K562 (cell line): ENCODE results near the gene THEMIS. TPM values are rescaled to one million over a fixed set of nuclear protein-coding genes. Genes with fewer than 3 reads are reported as not detected.

Source experiments
- ATAC-seq: fragments of 200-7000 bp; cut with Tn5 transposase; 3 replicates; pipeline ENCODE4 v1.9.1; 2020; ENCODE audit warnings: moderate library complexity
- BruUV-seq: library from RNA; stranded (reverse); fragments of 400-500 nt; replicated peaks from 2 replicates; lab custom pipeline; 2021; lab: Mats Ljungman, UMichigan
- CTCF ChIA-PET: fragments of 300-600 bp; formaldehyde crosslinking; extraction: SDS; loops from one replicate; lab custom pipeline; 2021; ENCODE audit warnings: low intra/inter-chr PET ratio; lab: Yijun Ruan, JAX
- POLR2A ChIA-PET: fragments of 300-600, 350-650 bp; sonication (Branson Sonifier 250); formaldehyde crosslinking; extraction: SDS; loops from one replicate; lab custom pipeline; 2021; ENCODE audit warnings: antibody characterized with exemption, inconsistent platforms; lab: Yijun Ruan, JAX
- DNase-seq, 4 experiments: peaks; one replicate each; pipeline versions ENCODE4 v3.0.0 to v3.0.0-alpha.2; 2011 to 2018; ENCODE audit warnings: low spot score in 3 of 4, mixed read lengths in 3 of 4; ENCODE audit errors: extremely low read depth in 1 of 4
- FAIRE-seq: peaks from 2 replicates; lab custom pipeline; 2011; peaks lifted over from hg19 to GRCh38; lab: Jason Lieb, UNC
- H2AFZ ChIP-seq: 2 replicates; pipeline ENCODE4 v1.6.0; 2011; ENCODE audit warnings: low read depth, low read length, control low read depth, inconsistent platforms
- H3K27ac ChIP-seq: fragments of 200-600 bp; 3 replicates; pipeline ENCODE4 v1.8.0; 2011; ENCODE audit warnings: low read depth, mild to moderate bottlenecking, control low read depth, inconsistent platforms, low read length, moderate library complexity, mixed read lengths; ENCODE audit errors: extremely low read depth
- H3K27me3 ChIP-seq, 2 experiments: fragments of 300-600 bp in 1 of 2; 2 replicates in 1 of 2; 3 replicates in 1 of 2; pipeline versions ENCODE4 v1.6.0 to v1.8.0; 2011; ENCODE audit warnings: inconsistent platforms in 2 of 2, low read length in 2 of 2, mild to moderate bottlenecking in 1 of 2, mixed read lengths in 1 of 2, moderate library complexity in 1 of 2; ENCODE audit not compliant: control insufficient read depth in 2 of 2, insufficient read depth in 2 of 2
- H3K36me3 ChIP-seq: fragments of 300-600 bp; 3 replicates; pipeline ENCODE4 v1.8.0; 2011; ENCODE audit warnings: mild to moderate bottlenecking, low read length, inconsistent platforms; ENCODE audit not compliant: control insufficient read depth, insufficient read depth
- H3K4me1 ChIP-seq, 2 experiments: fragments of 200-600 bp in 1 of 2; replicated peaks in 1 of 2; 2 replicates in 1 of 2; 3 replicates in 1 of 2; pipeline versions ENCODE4 v1.5.1 to v1.8.0; 2011; ENCODE audit warnings: inconsistent platforms in 2 of 2, low read length in 2 of 2, mild to moderate bottlenecking in 1 of 2, mixed read lengths in 1 of 2, moderate library complexity in 1 of 2; ENCODE audit not compliant: control insufficient read depth in 2 of 2, insufficient read depth in 2 of 2
- H3K4me2 ChIP-seq: 2 replicates; pipeline ENCODE4 v1.6.1; 2011; ENCODE audit warnings: low read length, control low read depth, inconsistent platforms, mixed read lengths; ENCODE audit not compliant: insufficient read depth
- H3K4me3 ChIP-seq: fragments of 200-600 bp; sonication (generic), shearing (Covaris generic); 2 replicates; pipeline ENCODE4 v1.5.1; 2016; ENCODE audit warnings: control low read depth, inconsistent platforms
- H3K79me2 ChIP-seq: fragments of 200-600 bp; 3 replicates; pipeline ENCODE4 v1.8.0; 2011; ENCODE audit warnings: low read length, inconsistent platforms; ENCODE audit not compliant: control insufficient read depth, insufficient read depth
- H3K9ac ChIP-seq, 2 experiments: 2 replicates each; pipeline versions ENCODE4 v1.6.0 to v1.6.1; 2011; ENCODE audit warnings: low read depth in 2 of 2, low read length in 2 of 2, control low read depth in 1 of 2, inconsistent platforms in 1 of 2, mild to moderate bottlenecking in 1 of 2, mixed read lengths in 1 of 2; ENCODE audit not compliant: insufficient read depth in 1 of 2
- H3K9me1 ChIP-seq: one replicate; pipeline ENCODE4 v1.6.0; 2011; ENCODE audit warnings: inconsistent platforms, mild to moderate bottlenecking, low read length, moderate library complexity; ENCODE audit not compliant: control insufficient read depth, insufficient read depth
- H3K9me3 ChIP-seq: replicated peaks from 2 replicates; pipeline ENCODE4 v1.5.1; 2011; ENCODE audit warnings: low read depth, low read length, inconsistent platforms; ENCODE audit not compliant: control insufficient read depth, insufficient read depth
- H4K20me1 ChIP-seq: replicated peaks from 2 replicates; pipeline ENCODE4 v1.6.1; 2011; ENCODE audit warnings: low read length, inconsistent platforms, mixed read lengths; ENCODE audit not compliant: control insufficient read depth, insufficient read depth
- CHD1 ChIP-seq: fragments of 200-600 bp; sonication (generic); IDR thresholded peaks from one replicate; pipeline ENCODE4 v1.6.1; 2012; ENCODE audit warnings: mild to moderate bottlenecking, moderate library complexity, low read length, inconsistent platforms
- MAFF ChIP-seq: IDR thresholded peaks from 2 replicates; pipeline ENCODE4 v1.6.1; 2012; ENCODE audit warnings: low read length, improper control_type of control experiment
- NONO ChIP-seq, 2 experiments: fragments of 200-400 bp in 1 of 2; fragments of 450-650 bp in 1 of 2; formaldehyde crosslinking in 1 of 2; IDR thresholded peaks; 2 replicates each; pipeline ENCODE4 v1.6.1; 2017; ENCODE audit warnings: low read depth in 2 of 2, mild to moderate bottlenecking in 2 of 2, moderate library complexity in 2 of 2, low read length in 1 of 2
- PHF21A ChIP-seq: fragments of 450-650 bp; IDR thresholded peaks from 2 replicates; pipeline ENCODE4 v1.6.1; 2017; ENCODE audit warnings: low read depth, borderline replicate concordance
- ZNF436 ChIP-seq: fragments of 250-450, 450-650 bp; sonication (Bioruptor Pico); formaldehyde crosslinking; IDR thresholded peaks from 2 replicates; pipeline ENCODE4 v1.7.0; 2020; ENCODE audit warnings: mild to moderate bottlenecking
- in situ Hi-C: fragments of 300-500 bp; cut with MboI; formaldehyde crosslinking; loops from 4 replicates; pipeline ENCODE4 v1.15.0; 2018; ENCODE audit warnings: inconsistent platforms, mixed read lengths
- intact Hi-C: fragments of 100-400 bp; cut with micrococcal nuclease; formaldehyde crosslinking; loops from 2 replicates; pipeline ENCODE4 v1.14.2; 2022
- polyA plus RNA-seq, 8 experiments: library from polyadenylated mRNA; depleted of rRNA in 4 of 8; stranded (reverse) in 5 of 8; unstranded in 3 of 8; fragments of >200 nt; fragmentation: Nextera tagmentation in 2 of 8; fragmentation: Illumina TruSeq in 1 of 8; extraction: Ambion mirVana in 2 of 8; extraction: Trizol in 1 of 8; gene quantifications; 2 replicates each; pipeline versions ENCODE4 v1.2.1 to v1.2.3, GENCODE V29; 2011 to 2014; ENCODE audit warnings: inconsistent platforms in 1 of 8, missing spikeins in 1 of 8
- total RNA-seq, 7 experiments: library from RNA; depleted of rRNA in 6 of 7; stranded (reverse); fragments of >200 nt in 6 of 7; fragmentation: Illumina TruSeq in 2 of 7; extraction: Trizol in 2 of 7; gene quantifications; 2 replicates each; pipeline versions ENCODE4 v1.2.1 to v1.2.3, GENCODE V29; 2011 to 2021; ENCODE audit warnings: low replicate concordance in 1 of 7
- TF ChIP-seq, protein P1 (sequence below): fragments of 200-800 bp; sonication (Bioruptor generic); IDR thresholded peaks from 2 replicates; pipeline ENCODE4 v1.6.1; 2016; ENCODE audit warnings: missing genetic modification characterization, missing compliant biosample characterization
- TF ChIP-seq, protein P2 (sequence below): IDR thresholded peaks from 2 replicates; pipeline ENCODE4 v1.6.1; 2016; ENCODE audit warnings: missing genetic modification characterization, missing compliant biosample characterization
- TF ChIP-seq, protein P3 (sequence below): sonication (generic); formaldehyde crosslinking; IDR thresholded peaks from 2 replicates; pipeline ENCODE4 v1.8.0; 2022; ENCODE audit warnings: mild to moderate bottlenecking, missing genetic modification reagents
- TF ChIP-seq, protein P4 (sequence below): fragments of 250-450 bp; sonication (Bioruptor Pico); IDR thresholded peaks from 2 replicates; pipeline ENCODE4 v1.8.0; 2022; ENCODE audit warnings: moderate library complexity, mild to moderate bottlenecking, inconsistent platforms

THEMIS gene
- total and polyA plus RNA-seq, 9 of the 15 experiments (the other 6 are each of a cell fraction or from before 2014, with no cell fraction given), result 0.09 TPM; not detected in 8

DNA sequence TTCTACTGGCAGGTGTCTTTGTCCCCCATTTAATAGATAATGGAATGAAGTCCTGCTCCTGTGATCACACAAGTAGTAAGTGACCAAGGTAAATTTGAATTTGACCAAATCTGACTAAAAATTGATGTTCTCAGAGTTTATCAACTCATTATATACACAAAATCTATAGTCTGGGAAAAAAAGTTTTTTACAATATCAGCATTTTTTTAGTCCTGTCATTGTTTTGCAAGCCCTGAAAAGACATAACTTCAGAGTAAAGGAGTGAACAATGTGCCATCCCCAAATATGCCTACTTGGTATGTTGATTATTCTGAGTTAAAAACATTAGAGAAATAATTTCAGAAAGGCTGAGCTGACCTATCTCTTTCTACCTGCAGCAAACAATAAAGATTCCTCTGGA lies 209.7 kb downstream of the THEMIS start:
- CTCF ChIA-PET, result no interaction called here
- Histone ChIP-seq H3K9ac (no peak overlapping the region), H3K9me1 (no peaks in the 10 kb centered on the region), H3K79me2 (no peaks in the 10 kb centered on the region), H3K36me3 (no peaks in the 10 kb centered on the region), H3K4me2 (no peak overlapping the region), H4K20me1 (no peaks in the 10 kb centered on the region), H2AFZ (no peak overlapping the region), H3K27me3 (no peaks in the 10 kb centered on the region), H3K27ac (no peak overlapping the region), H3K4me3 (no peak overlapping the region), H3K4me1 (no peaks in the 10 kb centered on the region), H3K9me3 (no peaks in the 10 kb centered on the region)
- no TSS peak for BruUV-seq
- in situ Hi-C loops (no loop called here), intact Hi-C loops (no loop called here)
- no peak for FAIRE-seq
- ATAC-seq, result no peak
- DNase-seq, result no peak
- POLR2A ChIA-PET, result no interaction called here
- TF ChIP-seq MAFF, result peak; percentile 47; the same call in 1 of the 2 replicates
- TF ChIP-seq, protein P1, sequence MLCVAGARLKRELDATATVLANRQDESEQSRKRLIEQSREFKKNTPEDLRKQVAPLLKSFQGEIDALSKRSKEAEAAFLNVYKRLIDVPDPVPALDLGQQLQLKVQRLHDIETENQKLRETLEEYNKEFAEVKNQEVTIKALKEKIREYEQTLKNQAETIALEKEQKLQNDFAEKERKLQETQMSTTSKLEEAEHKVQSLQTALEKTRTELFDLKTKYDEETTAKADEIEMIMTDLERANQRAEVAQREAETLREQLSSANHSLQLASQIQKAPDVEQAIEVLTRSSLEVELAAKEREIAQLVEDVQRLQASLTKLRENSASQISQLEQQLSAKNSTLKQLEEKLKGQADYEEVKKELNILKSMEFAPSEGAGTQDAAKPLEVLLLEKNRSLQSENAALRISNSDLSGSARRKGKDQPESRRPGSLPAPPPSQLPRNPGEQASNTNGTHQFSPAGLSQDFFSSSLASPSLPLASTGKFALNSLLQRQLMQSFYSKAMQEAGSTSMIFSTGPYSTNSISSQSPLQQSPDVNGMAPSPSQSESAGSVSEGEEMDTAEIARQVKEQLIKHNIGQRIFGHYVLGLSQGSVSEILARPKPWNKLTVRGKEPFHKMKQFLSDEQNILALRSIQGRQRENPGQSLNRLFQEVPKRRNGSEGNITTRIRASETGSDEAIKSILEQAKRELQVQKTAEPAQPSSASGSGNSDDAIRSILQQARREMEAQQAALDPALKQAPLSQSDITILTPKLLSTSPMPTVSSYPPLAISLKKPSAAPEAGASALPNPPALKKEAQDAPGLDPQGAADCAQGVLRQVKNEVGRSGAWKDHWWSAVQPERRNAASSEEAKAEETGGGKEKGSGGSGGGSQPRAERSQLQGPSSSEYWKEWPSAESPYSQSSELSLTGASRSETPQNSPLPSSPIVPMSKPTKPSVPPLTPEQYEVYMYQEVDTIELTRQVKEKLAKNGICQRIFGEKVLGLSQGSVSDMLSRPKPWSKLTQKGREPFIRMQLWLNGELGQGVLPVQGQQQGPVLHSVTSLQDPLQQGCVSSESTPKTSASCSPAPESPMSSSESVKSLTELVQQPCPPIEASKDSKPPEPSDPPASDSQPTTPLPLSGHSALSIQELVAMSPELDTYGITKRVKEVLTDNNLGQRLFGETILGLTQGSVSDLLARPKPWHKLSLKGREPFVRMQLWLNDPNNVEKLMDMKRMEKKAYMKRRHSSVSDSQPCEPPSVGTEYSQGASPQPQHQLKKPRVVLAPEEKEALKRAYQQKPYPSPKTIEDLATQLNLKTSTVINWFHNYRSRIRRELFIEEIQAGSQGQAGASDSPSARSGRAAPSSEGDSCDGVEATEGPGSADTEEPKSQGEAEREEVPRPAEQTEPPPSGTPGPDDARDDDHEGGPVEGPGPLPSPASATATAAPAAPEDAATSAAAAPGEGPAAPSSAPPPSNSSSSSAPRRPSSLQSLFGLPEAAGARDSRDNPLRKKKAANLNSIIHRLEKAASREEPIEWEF (CRISPR knock-in tag), result no peak
- TF ChIP-seq, protein P2, sequence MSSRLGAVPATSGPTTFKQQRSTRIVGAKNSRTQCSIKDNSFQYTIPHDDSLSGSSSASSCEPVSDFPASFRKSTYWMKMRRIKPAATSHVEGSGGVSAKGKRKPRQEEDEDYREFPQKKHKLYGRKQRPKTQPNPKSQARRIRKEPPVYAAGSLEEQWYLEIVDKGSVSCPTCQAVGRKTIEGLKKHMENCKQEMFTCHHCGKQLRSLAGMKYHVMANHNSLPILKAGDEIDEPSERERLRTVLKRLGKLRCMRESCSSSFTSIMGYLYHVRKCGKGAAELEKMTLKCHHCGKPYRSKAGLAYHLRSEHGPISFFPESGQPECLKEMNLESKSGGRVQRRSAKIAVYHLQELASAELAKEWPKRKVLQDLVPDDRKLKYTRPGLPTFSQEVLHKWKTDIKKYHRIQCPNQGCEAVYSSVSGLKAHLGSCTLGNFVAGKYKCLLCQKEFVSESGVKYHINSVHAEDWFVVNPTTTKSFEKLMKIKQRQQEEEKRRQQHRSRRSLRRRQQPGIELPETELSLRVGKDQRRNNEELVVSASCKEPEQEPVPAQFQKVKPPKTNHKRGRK (tag), result no peak
- no peak for TF ChIP-seq NONO (IDR thresholded peaks at IDR 0.05; ENCODE audit: low read depth in 2 of 2, low read length in 1 of 2)
- TF ChIP-seq ZNF436 (CRISPR knock-in tag), result no peak
- TF ChIP-seq, protein P3, sequence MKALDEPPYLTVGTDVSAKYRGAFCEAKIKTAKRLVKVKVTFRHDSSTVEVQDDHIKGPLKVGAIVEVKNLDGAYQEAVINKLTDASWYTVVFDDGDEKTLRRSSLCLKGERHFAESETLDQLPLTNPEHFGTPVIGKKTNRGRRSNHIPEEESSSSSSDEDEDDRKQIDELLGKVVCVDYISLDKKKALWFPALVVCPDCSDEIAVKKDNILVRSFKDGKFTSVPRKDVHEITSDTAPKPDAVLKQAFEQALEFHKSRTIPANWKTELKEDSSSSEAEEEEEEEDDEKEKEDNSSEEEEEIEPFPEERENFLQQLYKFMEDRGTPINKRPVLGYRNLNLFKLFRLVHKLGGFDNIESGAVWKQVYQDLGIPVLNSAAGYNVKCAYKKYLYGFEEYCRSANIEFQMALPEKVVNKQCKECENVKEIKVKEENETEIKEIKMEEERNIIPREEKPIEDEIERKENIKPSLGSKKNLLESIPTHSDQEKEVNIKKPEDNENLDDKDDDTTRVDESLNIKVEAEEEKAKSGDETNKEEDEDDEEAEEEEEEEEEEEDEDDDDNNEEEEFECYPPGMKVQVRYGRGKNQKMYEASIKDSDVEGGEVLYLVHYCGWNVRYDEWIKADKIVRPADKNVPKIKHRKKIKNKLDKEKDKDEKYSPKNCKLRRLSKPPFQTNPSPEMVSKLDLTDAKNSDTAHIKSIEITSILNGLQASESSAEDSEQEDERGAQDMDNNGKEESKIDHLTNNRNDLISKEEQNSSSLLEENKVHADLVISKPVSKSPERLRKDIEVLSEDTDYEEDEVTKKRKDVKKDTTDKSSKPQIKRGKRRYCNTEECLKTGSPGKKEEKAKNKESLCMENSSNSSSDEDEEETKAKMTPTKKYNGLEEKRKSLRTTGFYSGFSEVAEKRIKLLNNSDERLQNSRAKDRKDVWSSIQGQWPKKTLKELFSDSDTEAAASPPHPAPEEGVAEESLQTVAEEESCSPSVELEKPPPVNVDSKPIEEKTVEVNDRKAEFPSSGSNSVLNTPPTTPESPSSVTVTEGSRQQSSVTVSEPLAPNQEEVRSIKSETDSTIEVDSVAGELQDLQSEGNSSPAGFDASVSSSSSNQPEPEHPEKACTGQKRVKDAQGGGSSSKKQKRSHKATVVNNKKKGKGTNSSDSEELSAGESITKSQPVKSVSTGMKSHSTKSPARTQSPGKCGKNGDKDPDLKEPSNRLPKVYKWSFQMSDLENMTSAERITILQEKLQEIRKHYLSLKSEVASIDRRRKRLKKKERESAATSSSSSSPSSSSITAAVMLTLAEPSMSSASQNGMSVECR (CRISPR knock-in tag), result no peak
- TF ChIP-seq, protein P4, sequence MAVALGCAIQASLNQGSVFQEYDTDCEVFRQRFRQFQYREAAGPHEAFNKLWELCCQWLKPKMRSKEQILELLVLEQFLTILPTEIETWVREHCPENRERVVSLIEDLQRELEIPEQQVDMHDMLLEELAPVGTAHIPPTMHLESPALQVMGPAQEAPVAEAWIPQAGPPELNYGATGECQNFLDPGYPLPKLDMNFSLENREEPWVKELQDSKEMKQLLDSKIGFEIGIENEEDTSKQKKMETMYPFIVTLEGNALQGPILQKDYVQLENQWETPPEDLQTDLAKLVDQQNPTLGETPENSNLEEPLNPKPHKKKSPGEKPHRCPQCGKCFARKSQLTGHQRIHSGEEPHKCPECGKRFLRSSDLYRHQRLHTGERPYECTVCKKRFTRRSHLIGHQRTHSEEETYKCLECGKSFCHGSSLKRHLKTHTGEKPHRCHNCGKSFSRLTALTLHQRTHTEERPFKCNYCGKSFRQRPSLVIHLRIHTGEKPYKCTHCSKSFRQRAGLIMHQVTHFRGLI, result no peak
- TF ChIP-seq PHF21A, result no peak
- TF ChIP-seq CHD1, result no peak
